ENCODE results near the gene PI4K2B. TPM values are rescaled to one million over a fixed set of nuclear protein-coding genes. Genes with fewer than 3 reads are reported as not detected.
"Not testable (repeated sequence)": the region's sequence is repeated elsewhere in the genome, so short reads cannot be mapped to it uniquely, and the experiment has no call there.

Gene PI4K2B
- total RNA-seq, 1 donor, result 25.9 TPM

- no peak for DNase-seq (ENCODE audit: low read depth)
- peak overlapping the region; percentile 74 for H3K4me3 ChIP-seq (ENCODE audit: low read depth, low read length)
- no peak for TF ChIP-seq CTCF (IDR thresholded peaks at IDR 0.05; ENCODE audit: insufficient read depth, low read depth, low read length)
Measured at GRCh38 chr4:25313201-25313895, 79.5 kb downstream of the PI4K2B start.

GRCh38 chr4:25320336-25320735 is 86.5 kb downstream of the PI4K2B start:
- no peak overlapping the region for H3K4me3 ChIP-seq (ENCODE audit: low read depth, low read length)
- DNase-seq (ENCODE audit: low read depth), result no peak
- TF ChIP-seq CTCF (IDR thresholded peaks at IDR 0.05; ENCODE audit: insufficient read depth, low read depth, low read length), result no peak

- DNase-seq (ENCODE audit: low read depth), result peak; percentile 77
- no peak for TF ChIP-seq CTCF (IDR thresholded peaks at IDR 0.05; ENCODE audit: insufficient read depth, low read depth, low read length)
- H3K4me3 ChIP-seq (ENCODE audit: low read depth, low read length), result no peak overlapping the region
Measured at GRCh38 chr4:25320773-25321172, 86.9 kb downstream of the PI4K2B start.

DNA sequence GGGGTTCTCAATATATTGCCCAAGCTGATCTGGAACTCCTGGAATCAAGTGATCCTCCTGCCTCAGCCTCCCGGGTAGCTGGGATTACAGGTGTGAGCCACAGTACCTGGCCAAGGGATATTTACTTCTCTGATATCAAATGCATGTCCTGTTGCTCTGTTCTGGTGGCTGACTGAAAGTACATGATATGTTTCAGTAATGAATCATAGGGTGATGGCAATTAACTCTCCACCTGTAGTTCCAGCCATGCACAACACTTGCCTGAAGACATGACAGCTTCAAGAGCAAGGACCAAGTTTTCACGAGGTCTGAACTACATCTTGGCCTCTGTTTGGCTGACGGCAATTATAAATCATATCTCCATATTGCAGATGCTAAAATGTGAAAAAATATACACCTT is 87.9 kb downstream of the PI4K2B start:
- no peak for TF ChIP-seq CTCF (IDR thresholded peaks at IDR 0.05; ENCODE audit: insufficient read depth, low read depth, low read length)
- no peak for DNase-seq (ENCODE audit: low read depth)
- H3K4me3 ChIP-seq (ENCODE audit: low read depth, low read length), result no peak overlapping the region

DNA sequence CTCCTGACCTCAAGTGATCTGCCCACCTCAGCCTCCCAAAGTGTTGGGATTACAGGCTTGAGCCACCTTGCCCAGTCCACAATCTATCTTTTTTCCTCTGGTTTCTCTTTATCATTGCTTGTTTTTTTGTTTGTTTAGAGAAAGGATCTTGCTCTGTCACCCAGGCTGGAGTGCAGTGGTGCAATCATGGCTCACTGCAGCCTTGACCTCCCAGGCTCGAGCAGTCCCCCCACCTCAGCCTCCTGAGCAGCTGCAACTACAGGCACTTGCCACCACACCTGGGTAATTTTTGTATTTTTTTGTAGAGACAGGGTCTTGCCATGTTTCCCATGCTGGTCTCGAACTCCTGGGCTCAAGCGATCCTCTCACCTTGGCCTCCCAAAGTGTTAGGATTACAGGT is 94.6 kb downstream of the PI4K2B start:
- not testable (repeated sequence) for H3K4me3 ChIP-seq (ENCODE audit: low read depth, low read length); DNase-seq (ENCODE audit: low read depth)

Small RNA genes lying within 50 kb of the gene (small RNA-seq; reads per million reads assigned to genes)
- gene RF00004, result not detected

Other genes starting within 250 kb of the PI4K2B start
- gene LGI2, start 203.1 kb upstream of the PI4K2B start, total RNA-seq, result not detected in 2 replicates
- gene SEPSECS, start 73.6 kb upstream of the PI4K2B start, total RNA-seq, result 4.5 and 6.5 TPM in 2 replicates
- 11.0 and 15.1 TPM in 2 replicates for gene ZCCHC4, start 78.7 kb downstream of the PI4K2B start, total RNA-seq
- gene ANAPC4, start 143.2 kb downstream of the PI4K2B start, total RNA-seq, result 25.4 and 27.6 TPM in 2 replicates

Measured in fibroblast of villous mesenchyme (primary cell).